HepG2 (cell line): ENCODE measurements around the gene JUND. TPM values are rescaled to one million over a fixed set of nuclear protein-coding genes. Genes with fewer than 3 reads are reported as not detected.

Experiments
- AKAP8 ChIP-seq: sonication (generic); formaldehyde crosslinking; IDR thresholded peaks from 2 replicates; pipeline ENCODE4 v1.5.1; 2020; ENCODE audit warnings: mild to moderate bottlenecking, missing genetic modification reagents
- CREM ChIP-seq, 2 experiments: sonication (generic) in 1 of 2; formaldehyde crosslinking in 1 of 2; IDR thresholded peaks; 2 replicates each; pipeline versions ENCODE4 v1.4.0 to v1.6.1; 2016 to 2020; ENCODE audit warnings: antibody characterized with exemption in 1 of 2, mild to moderate bottlenecking in 1 of 2, missing genetic modification reagents in 1 of 2
- HNRNPL ChIP-seq: fragments of 200-400 bp; formaldehyde crosslinking; IDR thresholded peaks from 2 replicates; pipeline ENCODE4 v1.6.1; 2017; ENCODE audit warnings: mild to moderate bottlenecking, low read depth, low read length
- NCOA2 ChIP-seq: sonication (generic); formaldehyde crosslinking; IDR thresholded peaks from 2 replicates; pipeline ENCODE4 v1.8.0; 2022; ENCODE audit warnings: inconsistent platforms
- NFE2L1 ChIP-seq: sonication (generic); formaldehyde crosslinking; IDR thresholded peaks from 2 replicates; pipeline ENCODE4 v1.4.0; 2020; ENCODE audit warnings: missing genetic modification reagents, mild to moderate bottlenecking, borderline replicate concordance
- POLR2AphosphoS2 ChIP-seq: IDR thresholded peaks from 2 replicates; pipeline ENCODE4 v1.6.1; 2011; ENCODE audit warnings: low read depth, low read length, improper control_type of control experiment
- RBM22 ChIP-seq: fragments of 200-400 bp; formaldehyde crosslinking; optimal IDR thresholded peaks from 2 replicates; pipeline ENCODE3; 2017; ENCODE audit warnings: mild to moderate bottlenecking, low read length, moderate library complexity
- SOX6 ChIP-seq, 2 experiments: fragments of 450-650 bp in 1 of 2; sonication (generic) in 1 of 2; formaldehyde crosslinking in 1 of 2; IDR thresholded peaks; 2 replicates each; pipeline versions ENCODE4 v1.4.0 to v1.6.1; 2017 to 2020; ENCODE audit warnings: antibody characterized with exemption in 1 of 2, mild to moderate bottlenecking in 1 of 2, missing genetic modification reagents in 1 of 2
- SSRP1 ChIP-seq: IDR thresholded peaks from 2 replicates; pipeline ENCODE4 v1.6.1; 2016; ENCODE audit warnings: control low read depth
- ZNF629 ChIP-seq: sonication (generic); formaldehyde crosslinking; conservative IDR thresholded peaks from 2 replicates; pipeline ENCODE4 v1.5.0; 2020; ENCODE audit warnings: missing genetic modification reagents
- ZNF781 ChIP-seq: sonication (generic); formaldehyde crosslinking; IDR thresholded peaks from 2 replicates; pipeline ENCODE4 v1.5.1; 2020; ENCODE audit warnings: borderline replicate concordance, mild to moderate bottlenecking, missing genetic modification reagents; ENCODE audit errors: not compliant biosample characterization
- ZSCAN25 ChIP-seq: sonication (generic); formaldehyde crosslinking; IDR thresholded peaks from 2 replicates; pipeline ENCODE4 v1.8.0; 2022; ENCODE audit warnings: mild to moderate bottlenecking, missing genetic modification reagents
- polyA plus RNA-seq, 8 experiments: library from polyadenylated mRNA; depleted of rRNA in 3 of 8; stranded (reverse) in 7 of 8; unstranded in 1 of 8; fragments of >200 nt; fragmentation: Illumina TruSeq in 4 of 8; extraction: Trizol in 4 of 8; gene quantifications; 2 replicates each; pipeline versions ENCODE4 v1.2.1 to v1.2.3, GENCODE V29; 2011 to 2016; ENCODE audit warnings: low read depth in 4 of 8, missing spikeins in 1 of 8, mixed read lengths in 1 of 8; ENCODE audit not compliant: insufficient read depth in 1 of 8
- total RNA-seq, 5 experiments: library from RNA; depleted of rRNA; stranded (reverse); fragments of >200 nt; fragmentation: Illumina TruSeq; extraction: Trizol; gene quantifications; 2 replicates each; pipeline ENCODE4 v1.2.3, GENCODE V29; 2016; ENCODE audit warnings: low read depth in 1 of 5
- TF ChIP-seq, protein P1 (sequence below): sonication (generic); formaldehyde crosslinking; IDR thresholded peaks from one replicate; pipeline ENCODE4 v1.5.1; 2020; ENCODE audit warnings: mild to moderate bottlenecking, missing genetic modification reagents; ENCODE audit errors: not compliant biosample characterization
- TF ChIP-seq, protein P2 (sequence below): sonication (generic); formaldehyde crosslinking; IDR thresholded peaks from 2 replicates; pipeline ENCODE4 v1.5.1; 2020; ENCODE audit warnings: missing genetic modification reagents, mild to moderate bottlenecking, borderline replicate concordance
- TF ChIP-seq, protein P3 (sequence below): sonication (generic); formaldehyde crosslinking; IDR thresholded peaks from 2 replicates; pipeline ENCODE4 v1.4.0; 2020; ENCODE audit warnings: missing genetic modification reagents

The JUND gene
- total and polyA plus RNA-seq, 2 of the 13 experiments (the other 11 are each of a cell fraction or from before 2014, with no cell fraction given) = 41.2 to 59.8 TPM

DNA sequence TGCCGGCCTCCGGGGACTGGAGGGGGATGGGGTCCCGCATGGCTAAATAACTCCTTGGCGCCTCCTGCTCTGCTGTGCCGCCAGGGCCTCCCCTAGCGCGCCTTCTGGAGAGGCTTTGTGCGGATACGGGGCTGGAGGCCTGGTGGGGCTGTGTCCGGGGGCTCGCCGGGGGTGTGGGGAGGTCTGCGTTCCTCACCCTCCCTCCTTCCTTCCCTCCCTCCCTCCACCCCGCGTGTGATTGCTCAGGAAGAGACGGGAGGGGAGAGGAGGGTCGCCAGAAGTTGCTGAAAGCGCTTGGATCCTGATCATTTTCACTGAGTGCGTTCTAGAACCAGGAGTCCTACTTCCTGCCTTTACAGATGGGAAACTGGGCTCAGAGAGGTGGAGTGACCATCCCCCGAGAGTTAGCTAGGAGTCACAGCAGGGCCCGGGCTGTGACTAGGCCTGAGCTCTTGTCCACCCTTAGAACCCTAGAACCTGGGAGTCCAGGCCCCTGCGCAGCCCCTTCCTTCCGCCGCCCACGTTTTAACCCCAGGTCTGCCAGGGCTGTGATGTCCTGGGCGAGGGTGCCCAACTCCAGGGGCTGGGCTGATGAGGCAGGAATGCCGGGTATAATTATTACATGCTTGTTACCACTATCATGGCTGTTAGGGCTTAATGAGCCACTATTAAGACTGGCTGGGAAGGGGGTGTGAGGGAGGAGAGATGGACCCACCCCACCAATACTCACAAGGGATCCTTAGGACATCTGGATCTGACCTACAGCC is 782 bp upstream of the JUND start (continued):
- TF ChIP-seq, protein P1, sequence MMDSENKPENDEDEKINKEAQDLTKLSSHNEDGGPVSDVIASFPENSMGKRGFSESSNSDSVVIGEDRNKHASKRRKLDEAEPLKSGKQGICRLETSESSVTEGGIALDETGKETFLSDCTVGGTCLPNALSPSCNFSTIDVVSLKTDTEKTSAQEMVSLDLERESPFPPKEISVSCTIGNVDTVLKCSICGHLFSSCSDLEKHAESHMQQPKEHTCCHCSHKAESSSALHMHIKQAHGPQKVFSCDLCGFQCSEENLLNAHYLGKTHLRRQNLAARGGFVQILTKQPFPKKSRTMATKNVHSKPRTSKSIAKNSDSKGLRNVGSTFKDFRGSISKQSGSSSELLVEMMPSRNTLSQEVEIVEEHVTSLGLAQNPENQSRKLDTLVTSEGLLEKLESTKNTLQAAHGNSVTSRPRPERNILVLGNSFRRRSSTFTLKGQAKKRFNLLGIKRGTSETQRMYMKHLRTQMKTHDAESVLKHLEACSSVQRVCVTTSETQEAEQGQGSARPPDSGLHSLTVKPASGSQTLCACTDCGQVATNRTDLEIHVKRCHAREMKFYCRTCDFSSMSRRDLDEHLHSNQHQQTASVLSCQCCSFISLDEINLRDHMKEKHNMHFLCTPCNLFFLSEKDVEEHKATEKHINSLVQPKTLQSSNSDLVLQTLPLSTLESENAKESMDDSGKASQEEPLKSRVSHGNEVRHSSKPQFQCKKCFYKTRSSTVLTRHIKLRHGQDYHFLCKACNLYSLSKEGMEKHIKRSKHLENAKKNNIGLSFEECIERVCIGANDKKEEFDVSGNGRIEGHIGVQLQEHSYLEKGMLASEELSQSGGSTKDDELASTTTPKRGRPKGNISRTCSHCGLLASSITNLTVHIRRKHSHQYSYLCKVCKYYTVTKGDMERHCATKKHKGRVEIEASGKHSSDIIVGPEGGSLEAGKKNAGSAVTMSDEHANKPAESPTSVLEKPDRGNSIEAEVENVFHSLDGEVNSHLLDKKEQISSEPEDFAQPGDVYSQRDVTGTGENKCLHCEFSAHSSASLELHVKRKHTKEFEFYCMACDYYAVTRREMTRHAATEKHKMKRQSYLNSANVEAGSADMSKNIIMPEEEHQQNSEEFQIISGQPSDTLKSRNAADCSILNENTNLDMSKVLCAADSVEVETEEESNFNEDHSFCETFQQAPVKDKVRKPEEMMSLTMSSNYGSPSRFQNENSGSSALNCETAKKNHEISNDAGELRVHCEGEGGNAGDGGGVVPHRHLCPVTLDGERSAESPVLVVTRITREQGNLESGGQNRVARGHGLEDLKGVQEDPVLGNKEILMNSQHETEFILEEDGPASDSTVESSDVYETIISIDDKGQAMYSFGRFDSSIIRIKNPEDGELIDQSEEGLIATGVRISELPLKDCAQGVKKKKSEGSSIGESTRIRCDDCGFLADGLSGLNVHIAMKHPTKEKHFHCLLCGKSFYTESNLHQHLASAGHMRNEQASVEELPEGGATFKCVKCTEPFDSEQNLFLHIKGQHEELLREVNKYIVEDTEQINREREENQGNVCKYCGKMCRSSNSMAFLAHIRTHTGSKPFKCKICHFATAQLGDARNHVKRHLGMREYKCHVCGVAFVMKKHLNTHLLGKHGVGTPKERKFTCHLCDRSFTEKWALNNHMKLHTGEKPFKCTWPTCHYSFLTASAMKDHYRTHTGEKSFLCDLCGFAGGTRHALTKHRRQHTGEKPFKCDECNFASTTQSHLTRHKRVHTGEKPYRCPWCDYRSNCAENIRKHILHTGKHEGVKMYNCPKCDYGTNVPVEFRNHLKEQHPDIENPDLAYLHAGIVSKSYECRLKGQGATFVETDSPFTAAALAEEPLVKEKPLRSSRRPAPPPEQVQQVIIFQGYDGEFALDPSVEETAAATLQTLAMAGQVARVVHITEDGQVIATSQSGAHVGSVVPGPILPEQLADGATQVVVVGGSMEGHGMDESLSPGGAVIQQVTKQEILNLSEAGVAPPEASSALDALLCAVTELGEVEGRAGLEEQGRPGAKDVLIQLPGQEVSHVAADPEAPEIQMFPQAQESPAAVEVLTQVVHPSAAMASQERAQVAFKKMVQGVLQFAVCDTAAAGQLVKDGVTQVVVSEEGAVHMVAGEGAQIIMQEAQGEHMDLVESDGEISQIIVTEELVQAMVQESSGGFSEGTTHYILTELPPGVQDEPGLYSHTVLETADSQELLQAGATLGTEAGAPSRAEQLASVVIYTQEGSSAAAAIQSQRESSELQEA = peak; percentile 80
- TF ChIP-seq HNRNPL = 0 out of 2 replicates have a peak, but pooled peaks have one; percentile 51
- TF ChIP-seq, protein P2, sequence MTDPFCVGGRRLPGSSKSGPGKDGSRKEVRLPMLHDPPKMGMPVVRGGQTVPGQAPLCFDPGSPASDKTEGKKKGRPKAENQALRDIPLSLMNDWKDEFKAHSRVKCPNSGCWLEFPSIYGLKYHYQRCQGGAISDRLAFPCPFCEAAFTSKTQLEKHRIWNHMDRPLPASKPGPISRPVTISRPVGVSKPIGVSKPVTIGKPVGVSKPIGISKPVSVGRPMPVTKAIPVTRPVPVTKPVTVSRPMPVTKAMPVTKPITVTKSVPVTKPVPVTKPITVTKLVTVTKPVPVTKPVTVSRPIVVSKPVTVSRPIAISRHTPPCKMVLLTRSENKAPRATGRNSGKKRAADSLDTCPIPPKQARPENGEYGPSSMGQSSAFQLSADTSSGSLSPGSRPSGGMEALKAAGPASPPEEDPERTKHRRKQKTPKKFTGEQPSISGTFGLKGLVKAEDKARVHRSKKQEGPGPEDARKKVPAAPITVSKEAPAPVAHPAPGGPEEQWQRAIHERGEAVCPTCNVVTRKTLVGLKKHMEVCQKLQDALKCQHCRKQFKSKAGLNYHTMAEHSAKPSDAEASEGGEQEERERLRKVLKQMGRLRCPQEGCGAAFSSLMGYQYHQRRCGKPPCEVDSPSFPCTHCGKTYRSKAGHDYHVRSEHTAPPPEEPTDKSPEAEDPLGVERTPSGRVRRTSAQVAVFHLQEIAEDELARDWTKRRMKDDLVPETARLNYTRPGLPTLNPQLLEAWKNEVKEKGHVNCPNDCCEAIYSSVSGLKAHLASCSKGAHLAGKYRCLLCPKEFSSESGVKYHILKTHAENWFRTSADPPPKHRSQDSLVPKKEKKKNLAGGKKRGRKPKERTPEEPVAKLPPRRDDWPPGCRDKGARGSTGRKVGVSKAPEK (CRISPR knock-in tag) = no peak; the same call in 1 of the 2 replicates
- TF ChIP-seq CREM (IDR thresholded peaks at IDR 0.05) = no peak
- no peak for TF ChIP-seq CREM (CRISPR knock-in tag; IDR thresholded peaks at IDR 0.05)
- no peak for TF ChIP-seq ZNF629 (CRISPR knock-in tag)
- TF ChIP-seq, protein P3, sequence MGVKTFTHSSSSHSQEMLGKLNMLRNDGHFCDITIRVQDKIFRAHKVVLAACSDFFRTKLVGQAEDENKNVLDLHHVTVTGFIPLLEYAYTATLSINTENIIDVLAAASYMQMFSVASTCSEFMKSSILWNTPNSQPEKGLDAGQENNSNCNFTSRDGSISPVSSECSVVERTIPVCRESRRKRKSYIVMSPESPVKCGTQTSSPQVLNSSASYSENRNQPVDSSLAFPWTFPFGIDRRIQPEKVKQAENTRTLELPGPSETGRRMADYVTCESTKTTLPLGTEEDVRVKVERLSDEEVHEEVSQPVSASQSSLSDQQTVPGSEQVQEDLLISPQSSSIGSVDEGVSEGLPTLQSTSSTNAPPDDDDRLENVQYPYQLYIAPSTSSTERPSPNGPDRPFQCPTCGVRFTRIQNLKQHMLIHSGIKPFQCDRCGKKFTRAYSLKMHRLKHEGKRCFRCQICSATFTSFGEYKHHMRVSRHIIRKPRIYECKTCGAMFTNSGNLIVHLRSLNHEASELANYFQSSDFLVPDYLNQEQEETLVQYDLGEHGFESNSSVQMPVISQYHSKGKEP (CRISPR knock-in tag) = no peak
- TF ChIP-seq RBM22 = peak; percentile 17
- 0 out of 2 replicates have a peak, but pooled peaks have one; percentile 4 for TF ChIP-seq NCOA2 (CRISPR knock-in tag)
- TF ChIP-seq ZNF781 (CRISPR knock-in tag) = peak; percentile 47
- TF ChIP-seq POLR2AphosphoS2 = no peak
- 0 out of 2 replicates have a peak, but pooled peaks have one; percentile 1 for TF ChIP-seq SSRP1 (CRISPR knock-in tag)
- 0 out of 2 replicates have a peak, but pooled peaks have one; percentile 61 for TF ChIP-seq ZSCAN25 (CRISPR knock-in tag)
- no peak for TF ChIP-seq SOX6 (IDR thresholded peaks at IDR 0.05)
- TF ChIP-seq SOX6 (CRISPR knock-in tag; IDR thresholded peaks at IDR 0.05) = peak; percentile 49
- no peak for TF ChIP-seq AKAP8 (CRISPR knock-in tag)
- no peak for TF ChIP-seq NFE2L1 (CRISPR knock-in tag)
